Measurements from ENCODE around the gene COL24A1.

Gene COL24A1

DNA sequence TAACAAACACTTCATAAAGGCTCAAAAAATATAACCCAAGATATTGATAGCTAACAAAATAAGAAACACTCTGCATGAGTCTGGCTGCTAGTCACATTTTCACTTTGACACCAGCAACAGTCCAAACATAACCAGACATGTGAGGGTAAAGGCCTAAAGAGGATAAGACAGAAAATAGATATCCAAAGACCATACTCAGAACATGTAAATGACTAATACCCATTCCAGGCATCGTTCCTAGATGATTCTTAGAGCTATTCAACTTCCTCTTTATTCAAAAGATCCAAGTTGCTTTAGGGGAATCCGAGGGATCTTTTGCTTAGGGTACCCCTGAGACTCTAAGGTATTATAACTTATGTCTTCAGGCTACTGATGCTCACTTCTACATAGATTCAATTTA, 5.1 kb downstream of the COL24A1 start:
- Histone ChIP-seq H3K27me3 (ENCODE audit: control insufficient read depth, low read length) (no peaks in the 10 kb centered on the region), H4K20me1 (ENCODE audit: control insufficient read depth, insufficient read depth, low read depth, low read length) (no peaks in the 10 kb centered on the region), H3K79me2 (ENCODE audit: control insufficient read depth, low read length) (no peaks in the 10 kb centered on the region), H3K9me2 (replicated peaks; ENCODE audit: control insufficient read depth, low read length) (no peaks in the 10 kb centered on the region), H3F3A (ENCODE audit: control insufficient read depth, insufficient read depth) (no peaks in the 10 kb centered on the region), H3K9me3 (ENCODE audit: control insufficient read depth, insufficient read depth, low read length) (no peaks in the 10 kb centered on the region; the same call in 1 of the 2 replicates), H3K27ac (ENCODE audit: low read depth, low read length) (no peak overlapping the region), H3K4me3 (ENCODE audit: low read length) (no peak overlapping the region), H3K36me3 (ENCODE audit: control insufficient read depth, low read length) (no peaks in the 10 kb centered on the region), H3K4me2 (ENCODE audit: low read length) (no peak overlapping the region), H3K4me1 (ENCODE audit: control insufficient read depth, low read length) (no peaks in the 10 kb centered on the region)
- TF ChIP-seq, protein P1, sequence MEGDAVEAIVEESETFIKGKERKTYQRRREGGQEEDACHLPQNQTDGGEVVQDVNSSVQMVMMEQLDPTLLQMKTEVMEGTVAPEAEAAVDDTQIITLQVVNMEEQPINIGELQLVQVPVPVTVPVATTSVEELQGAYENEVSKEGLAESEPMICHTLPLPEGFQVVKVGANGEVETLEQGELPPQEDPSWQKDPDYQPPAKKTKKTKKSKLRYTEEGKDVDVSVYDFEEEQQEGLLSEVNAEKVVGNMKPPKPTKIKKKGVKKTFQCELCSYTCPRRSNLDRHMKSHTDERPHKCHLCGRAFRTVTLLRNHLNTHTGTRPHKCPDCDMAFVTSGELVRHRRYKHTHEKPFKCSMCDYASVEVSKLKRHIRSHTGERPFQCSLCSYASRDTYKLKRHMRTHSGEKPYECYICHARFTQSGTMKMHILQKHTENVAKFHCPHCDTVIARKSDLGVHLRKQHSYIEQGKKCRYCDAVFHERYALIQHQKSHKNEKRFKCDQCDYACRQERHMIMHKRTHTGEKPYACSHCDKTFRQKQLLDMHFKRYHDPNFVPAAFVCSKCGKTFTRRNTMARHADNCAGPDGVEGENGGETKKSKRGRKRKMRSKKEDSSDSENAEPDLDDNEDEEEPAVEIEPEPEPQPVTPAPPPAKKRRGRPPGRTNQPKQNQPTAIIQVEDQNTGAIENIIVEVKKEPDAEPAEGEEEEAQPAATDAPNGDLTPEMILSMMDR (IDR thresholded peaks at IDR 0.05; ENCODE audit: low read depth, low read length, poor library complexity, severe bottlenecking): no peak
- no peak for TF ChIP-seq EZH2phosphoT487 (IDR thresholded peaks at IDR 0.05; ENCODE audit: borderline replicate concordance, low read length)

GRCh38 chr1:86150553-86151055, 6.0 kb downstream of the COL24A1 start:
- TF ChIP-seq, protein P1 (IDR thresholded peaks at IDR 0.05; ENCODE audit: low read depth, low read length, poor library complexity, severe bottlenecking): no peak
- no peak for TF ChIP-seq EZH2phosphoT487 (IDR thresholded peaks at IDR 0.05; ENCODE audit: borderline replicate concordance, low read length)
- H3K27ac ChIP-seq (ENCODE audit: low read depth, low read length): no peak overlapping the region

GRCh38 chr1:86149591-86149990, 7.0 kb downstream of the COL24A1 start:
- no peaks in the 10 kb centered on the region for H3K27me3 ChIP-seq (ENCODE audit: control insufficient read depth, low read length)
- H3K4me1 ChIP-seq (ENCODE audit: control insufficient read depth, low read length): no peaks in the 10 kb centered on the region
- TF ChIP-seq, protein P1 (IDR thresholded peaks at IDR 0.05; ENCODE audit: low read depth, low read length, poor library complexity, severe bottlenecking): no peak
- no peak for TF ChIP-seq EZH2phosphoT487 (IDR thresholded peaks at IDR 0.05; ENCODE audit: borderline replicate concordance, low read length)
- no peak overlapping the region for H3K4me3 ChIP-seq (ENCODE audit: low read length)
- H3K36me3 ChIP-seq (ENCODE audit: control insufficient read depth, low read length): no peaks in the 10 kb centered on the region
- H3K79me2 ChIP-seq (ENCODE audit: control insufficient read depth, low read length): no peaks in the 10 kb centered on the region
- H3K9me2 ChIP-seq (replicated peaks; ENCODE audit: control insufficient read depth, low read length): no peaks in the 10 kb centered on the region
- H4K20me1 ChIP-seq (ENCODE audit: control insufficient read depth, insufficient read depth, low read depth, low read length): no peaks in the 10 kb centered on the region
- no peaks in the 10 kb centered on the region for H3F3A ChIP-seq (ENCODE audit: control insufficient read depth, insufficient read depth)
- H3K27ac ChIP-seq (ENCODE audit: low read depth, low read length): no peak overlapping the region
- H3K4me2 ChIP-seq (ENCODE audit: low read length): no peak overlapping the region
- no peaks in the 10 kb centered on the region for H3K9me3 ChIP-seq (ENCODE audit: control insufficient read depth, insufficient read depth, low read length)

More at GRCh38 chr1:86150553-86151055, 6.0 kb downstream of the COL24A1 start:
- Histone ChIP-seq H3K36me3 (ENCODE audit: control insufficient read depth, low read length) (no peaks in the 10 kb centered on the region), H3K9me2 (replicated peaks; ENCODE audit: control insufficient read depth, low read length) (no peaks in the 10 kb centered on the region), H3K4me1 (ENCODE audit: control insufficient read depth, low read length) (no peaks in the 10 kb centered on the region), H4K20me1 (ENCODE audit: control insufficient read depth, insufficient read depth, low read depth, low read length) (no peaks in the 10 kb centered on the region), H3K4me3 (ENCODE audit: low read length) (no peak overlapping the region), H3K4me2 (ENCODE audit: low read length) (no peak overlapping the region), H3K9me3 (ENCODE audit: control insufficient read depth, insufficient read depth, low read length) (no peaks in the 10 kb centered on the region; the same call in 1 of the 2 replicates), H3K27me3 (ENCODE audit: control insufficient read depth, low read length) (no peaks in the 10 kb centered on the region), H3F3A (ENCODE audit: control insufficient read depth, insufficient read depth) (no peaks in the 10 kb centered on the region), H3K79me2 (ENCODE audit: control insufficient read depth, low read length) (no peaks in the 10 kb centered on the region)

Measured in DOHH2 (cell line).